H9 (cell line): ENCODE measurements around the gene SEC24C. TPM values are rescaled to one million over a fixed set of nuclear protein-coding genes. Genes with fewer than 3 reads are reported as not detected.

Source experiments
- DNase-seq: peaks from one replicate; pipeline ENCODE4 v3.0.0-alpha.2; 2017
- H2AFZ ChIP-seq: one replicate; pipeline ENCODE4 v1.6.1; 2013; ENCODE audit warnings: mild to moderate bottlenecking, low read length, control low read depth, moderate library complexity
- H2AK5ac ChIP-seq: 2 replicates; pipeline ENCODE4 v1.6.1; 2013; ENCODE audit warnings: low read length, control low read depth, mixed read lengths; ENCODE audit not compliant: insufficient read length
- H2BK120ac ChIP-seq: one replicate; pipeline ENCODE4 v1.6.1; 2013; ENCODE audit warnings: low read depth, mild to moderate bottlenecking, low read length, control low read depth, inconsistent platforms; ENCODE audit not compliant: poor library complexity, severe bottlenecking
- H2BK12ac ChIP-seq: 2 replicates; pipeline ENCODE4 v1.6.1; 2013; ENCODE audit warnings: low read length, control low read depth, mixed read lengths, low read depth; ENCODE audit not compliant: insufficient read length
- H2BK15ac ChIP-seq: 2 replicates; pipeline ENCODE4 v1.6.1; 2013; ENCODE audit warnings: low read depth, low read length, control low read depth
- H2BK20ac ChIP-seq: one replicate; pipeline ENCODE4 v1.6.1; 2013; ENCODE audit warnings: low read depth, mild to moderate bottlenecking, low read length, control low read depth, inconsistent platforms; ENCODE audit not compliant: poor library complexity, severe bottlenecking
- H2BK5ac ChIP-seq: 2 replicates; pipeline ENCODE4 v1.6.1; 2013; ENCODE audit warnings: low read length, control low read depth, mixed read lengths; ENCODE audit not compliant: insufficient read length
- H3K14ac ChIP-seq: 2 replicates; pipeline ENCODE4 v1.6.1; 2013; ENCODE audit warnings: low read length, control low read depth; ENCODE audit not compliant: insufficient read depth
- H3K18ac ChIP-seq: 2 replicates; pipeline ENCODE4 v1.6.1; 2013; ENCODE audit warnings: low read depth, mild to moderate bottlenecking, mixed read lengths, low read length, control low read depth; ENCODE audit not compliant: insufficient read length
- H3K23ac ChIP-seq: 2 replicates; pipeline ENCODE4 v1.6.1; 2013; ENCODE audit warnings: low read length, control low read depth, mixed read lengths, low read depth; ENCODE audit not compliant: insufficient read length
- H3K23me2 ChIP-seq: 2 replicates; pipeline ENCODE4 v1.6.1; 2013; ENCODE audit warnings: low read depth, mild to moderate bottlenecking, mixed read lengths, low read length, control low read depth; ENCODE audit not compliant: insufficient read length, poor library complexity, severe bottlenecking
- H3K27ac ChIP-seq: 2 replicates; pipeline ENCODE4 v1.5.1; 2013; ENCODE audit warnings: low read length, control low read depth, mixed read lengths, low read depth; ENCODE audit not compliant: insufficient read length
- H3K27me3 ChIP-seq: 2 replicates; pipeline ENCODE4 v1.6.1; 2013; ENCODE audit warnings: low read length, control low read depth, inconsistent platforms; ENCODE audit not compliant: insufficient read depth
- H3K4ac ChIP-seq: 2 replicates; pipeline ENCODE4 v1.6.1; 2013; ENCODE audit warnings: low read depth, mild to moderate bottlenecking, control low read depth, inconsistent platforms, low read length, moderate library complexity
- H3K4me1 ChIP-seq: 2 replicates; pipeline ENCODE4 v1.6.1; 2013; ENCODE audit warnings: low read length, control low read depth, inconsistent platforms; ENCODE audit not compliant: insufficient read depth
- H3K4me2 ChIP-seq: 2 replicates; pipeline ENCODE4 v1.6.1; 2013; ENCODE audit warnings: low read length, control low read depth, mixed read lengths; ENCODE audit not compliant: insufficient read length, insufficient read depth
- H3K56ac ChIP-seq: 2 replicates; pipeline ENCODE4 v1.6.1; 2013; ENCODE audit warnings: low read depth, mild to moderate bottlenecking, mixed read lengths, low read length, control low read depth; ENCODE audit not compliant: insufficient read length
- H3K79me1 ChIP-seq: 2 replicates; pipeline ENCODE4 v1.6.1; 2013; ENCODE audit warnings: low read depth, mild to moderate bottlenecking, moderate library complexity, low read length, control low read depth, inconsistent platforms; ENCODE audit not compliant: insufficient read depth, poor library complexity, severe bottlenecking
- H3K79me2 ChIP-seq: 2 replicates; pipeline ENCODE4 v1.6.1; 2013; ENCODE audit warnings: low read length, control low read depth, inconsistent platforms; ENCODE audit not compliant: insufficient read depth
- H3K9ac ChIP-seq: 2 replicates; pipeline ENCODE4 v1.6.1; 2013; ENCODE audit warnings: low read length, control low read depth, mixed read lengths; ENCODE audit not compliant: insufficient read length; ENCODE audit errors: extremely low read depth
- H3K9me3 ChIP-seq: one replicate; pipeline ENCODE4 v1.6.1; 2013; ENCODE audit warnings: low read depth, low read length, inconsistent platforms; ENCODE audit not compliant: control insufficient read depth
- H3T11ph ChIP-seq: one replicate; pipeline ENCODE4 v1.6.1; 2013; ENCODE audit warnings: mild to moderate bottlenecking, low read length, control low read depth, inconsistent platforms
- H4K20me1 ChIP-seq: one replicate; pipeline ENCODE4 v1.6.1; 2013; ENCODE audit not compliant: control insufficient read depth, insufficient read length, insufficient read depth
- H4K5ac ChIP-seq: 2 replicates; pipeline ENCODE4 v1.6.1; 2013; ENCODE audit warnings: low read depth, mild to moderate bottlenecking, mixed read lengths, low read length, control low read depth; ENCODE audit not compliant: insufficient read length
- H4K8ac ChIP-seq: replicated peaks from 2 replicates; pipeline ENCODE4 v1.6.1; 2013; ENCODE audit warnings: low read length, control low read depth, mixed read lengths, low read depth; ENCODE audit not compliant: insufficient read length
- H4K91ac ChIP-seq: 2 replicates; pipeline ENCODE4 v1.6.1; 2013; ENCODE audit warnings: low read depth, mild to moderate bottlenecking, moderate library complexity, mixed read lengths, low read length, control low read depth; ENCODE audit not compliant: insufficient read length
- H3K27ac Mint-ChIP-seq, 3 experiments: 2 replicates in 2 of 3; 3 replicates in 1 of 3; pipeline ENCODE4 v1.8.0; 2020 to 2021; ENCODE audit warnings: mixed read lengths in 3 of 3, mild to moderate bottlenecking in 1 of 3, moderate library complexity in 1 of 3
- H3K27me3 Mint-ChIP-seq: 2 replicates; pipeline ENCODE4 v1.8.0; 2021; ENCODE audit warnings: low read depth, mild to moderate bottlenecking, moderate library complexity, mixed read lengths
- H3K36me3 Mint-ChIP-seq, 3 experiments: 2 replicates in 2 of 3; 3 replicates in 1 of 3; pipeline ENCODE4 v1.8.0; 2020 to 2021; ENCODE audit warnings: low read depth in 3 of 3, mixed read lengths in 3 of 3; ENCODE audit not compliant: insufficient read depth in 1 of 3
- H3K4me1 Mint-ChIP-seq, 2 experiments: 2 replicates each; pipeline ENCODE4 v1.8.0; 2020; ENCODE audit warnings: mixed read lengths in 2 of 2
- H3K4me3 Mint-ChIP-seq, 2 experiments: 2 replicates in 1 of 2; 3 replicates in 1 of 2; pipeline ENCODE4 v1.8.0; 2020 to 2021; ENCODE audit warnings: mild to moderate bottlenecking in 2 of 2, mixed read lengths in 2 of 2, moderate library complexity in 1 of 2
- H3K9me3 Mint-ChIP-seq, 2 experiments: 2 replicates in 1 of 2; 3 replicates in 1 of 2; pipeline ENCODE4 v1.8.0; 2020; ENCODE audit warnings: mild to moderate bottlenecking in 2 of 2, mixed read lengths in 2 of 2, moderate library complexity in 1 of 2
- CTCF ChIP-seq: fragments of 200-600 bp; sonication (generic); conservative IDR thresholded peaks from 3 replicates; pipeline ENCODE4 v1.8.0; 2021; ENCODE audit warnings: antibody characterized with exemption, mild to moderate bottlenecking
- WGBS: extraction: QIAGEN DNeasy Blood & Tissue Kit; methylation state at CpG from one replicate; pipeline ENCODE4 v1.1.7; 2013; ENCODE audit warnings: missing lambda C conversion rate, low lambda C conversion rate, mixed read lengths; ENCODE audit not compliant: insufficient read length; ENCODE audit errors: extremely low coverage; 5-methylcytosine and 5-hydroxymethylcytosine counted together
- total RNA-seq: library from RNA; stranded (reverse); gene quantifications from 2 replicates; pipeline ENCODE4 v1.2.1, GENCODE V29; 2021

SEC24C gene
- total RNA-seq, 1 experiment from 2014 or later, result 62.4 TPM

GRCh38 chr10:73819081-73819480 is 74.9 kb downstream of the SEC24C start:
- H3K27ac Mint-ChIP-seq, result peak overlapping the region in 1 of 3 experiments; percentile 81; a peak in 2 of 7 replicates
- no peak overlapping the region; the same call in 1 of the 2 replicates for H3K14ac ChIP-seq
- no peak overlapping the region for H2AK5ac ChIP-seq
- no peak overlapping the region for H3T11ph ChIP-seq
- H3K79me1 ChIP-seq, result no peaks in the 10 kb centered on the region
- DNase-seq, result no peak
- no CpG with 5 or more reads among the region's 5 CpGs for WGBS
- no peaks in the 10 kb centered on the region for H4K20me1 ChIP-seq
- H3K23ac ChIP-seq, result no peak overlapping the region
- no peaks in the 10 kb centered on the region for H3K27me3 Mint-ChIP-seq
- no peak overlapping the region for H2BK120ac ChIP-seq
- H4K91ac ChIP-seq, result no peak overlapping the region
- no peak overlapping the region for H3K56ac ChIP-seq
- H4K8ac ChIP-seq, result no peak overlapping the region
- H2BK20ac ChIP-seq, result no peak overlapping the region
- no peaks in the 10 kb centered on the region for H3K23me2 ChIP-seq
- no peaks in the 10 kb centered on the region for H3K9me3 ChIP-seq
- no peak overlapping the region for H2AFZ ChIP-seq
- H3K9ac ChIP-seq, result no peak overlapping the region
- 0 out of 4 replicates have a peak, but pooled peaks cover 0 to 3% of the 10 kb centered on the region in 2 experiments for H3K4me1 Mint-ChIP-seq
- no peaks in the 10 kb centered on the region for H3K9me3 Mint-ChIP-seq
- H3K79me2 ChIP-seq, result no peaks in the 10 kb centered on the region
- no peak overlapping the region for H4K5ac ChIP-seq
- H2BK5ac ChIP-seq, result no peak overlapping the region
- no peaks in the 10 kb centered on the region for H3K27me3 ChIP-seq
- H3K4me2 ChIP-seq, result no peak overlapping the region
- peaks cover 16 to 59% (median 28%) of the 10 kb centered on the region in 3 experiments; a peak in 6 of 7 replicates for H3K36me3 Mint-ChIP-seq
- H3K27ac ChIP-seq, result no peak overlapping the region
- no peak overlapping the region for H2BK15ac ChIP-seq
- TF ChIP-seq CTCF, result no peak
- no peak overlapping the region for H3K18ac ChIP-seq
- no peak overlapping the region for H3K4ac ChIP-seq
- no peaks in the 10 kb centered on the region for H3K4me1 ChIP-seq
- no peak overlapping the region for H3K4me3 Mint-ChIP-seq
- H2BK12ac ChIP-seq, result no peak overlapping the region
